GM23338 (cell line): ENCODE results near the gene AFAP1L1. TPM values are rescaled to one million over a fixed set of nuclear protein-coding genes. Genes with fewer than 3 reads are reported as not detected.

Experiments used
- ATAC-seq: fragments of 200-7000 bp; cut with Tn5 transposase; 3 replicates; pipeline ENCODE4 v1.9.1; 2020
- DNase-seq: peaks from one replicate; pipeline ENCODE4 v3.0.0-alpha.2; 2015; ENCODE audit warnings: low spot score
- H2AFZ ChIP-seq: fragments of 200-600 bp; sonication (generic); 2 replicates; pipeline ENCODE4 v1.8.0; 2016; ENCODE audit warnings: antibody characterized with exemption, mild to moderate bottlenecking, moderate library complexity
- H3F3A ChIP-seq: fragments of 200-600 bp; sonication (generic); replicated peaks from 2 replicates; pipeline ENCODE4 v1.8.0; 2017; ENCODE audit warnings: antibody characterized with exemption, mixed run types, low read depth
- H3K27ac ChIP-seq: fragments of 200-600 bp; sonication (generic); 2 replicates; pipeline ENCODE4 v1.6.1; 2016; ENCODE audit warnings: low read depth
- H3K27me3 ChIP-seq: fragments of 200-600 bp; sonication (generic); 2 replicates; pipeline ENCODE4 v1.8.0; 2016; ENCODE audit warnings: mild to moderate bottlenecking, mixed run types, moderate library complexity; ENCODE audit not compliant: insufficient read depth
- H3K36me3 ChIP-seq: fragments of 200-600 bp; sonication (generic); 2 replicates; pipeline ENCODE4 v1.8.0; 2016; ENCODE audit warnings: mild to moderate bottlenecking; ENCODE audit not compliant: insufficient read depth
- H3K4me1 ChIP-seq: fragments of 200-600 bp; sonication (generic); 2 replicates; pipeline ENCODE4 v1.8.0; 2016; ENCODE audit warnings: mild to moderate bottlenecking, moderate library complexity; ENCODE audit not compliant: insufficient read depth
- H3K4me2 ChIP-seq: fragments of 200-600 bp; sonication (generic); 2 replicates; pipeline ENCODE4 v1.7.1; 2017; ENCODE audit warnings: mixed run types
- H3K4me3 ChIP-seq: fragments of 200-600 bp; sonication (generic); 2 replicates; pipeline ENCODE4 v1.6.1; 2016; ENCODE audit warnings: mixed run types
- H3K79me2 ChIP-seq: fragments of 200-600 bp; sonication (generic); replicated peaks from 2 replicates; pipeline ENCODE4 v1.8.0; 2017; ENCODE audit warnings: mild to moderate bottlenecking; ENCODE audit not compliant: insufficient read depth
- H3K9me2 ChIP-seq: fragments of 200-600 bp; sonication (generic); 2 replicates; pipeline ENCODE4 v1.8.0; 2017; ENCODE audit not compliant: insufficient read depth
- H4K20me1 ChIP-seq: fragments of 200-600 bp; sonication (generic); replicated peaks from 2 replicates; pipeline ENCODE4 v1.8.0; 2017; ENCODE audit warnings: mild to moderate bottlenecking; ENCODE audit not compliant: insufficient read depth
- H3K27ac Mint-ChIP-seq: 2 replicates; pipeline ENCODE4 v1.8.0; 2020; ENCODE audit warnings: inconsistent platforms, mild to moderate bottlenecking, moderate library complexity, mixed read lengths
- H3K27me3 Mint-ChIP-seq: 3 replicates; pipeline ENCODE4 v1.8.0; 2022; ENCODE audit warnings: low read depth, mild to moderate bottlenecking, moderate library complexity, mixed read lengths, inconsistent platforms; ENCODE audit not compliant: insufficient read depth, poor library complexity
- H3K36me3 Mint-ChIP-seq: 3 replicates; pipeline ENCODE4 v1.8.0; 2021; ENCODE audit warnings: low read depth, mild to moderate bottlenecking, inconsistent platforms, moderate library complexity, mixed read lengths
- H3K4me1 Mint-ChIP-seq: 3 replicates; pipeline ENCODE4 v1.8.0; 2020; ENCODE audit warnings: mild to moderate bottlenecking, inconsistent platforms, mixed read lengths
- H3K4me3 Mint-ChIP-seq: 3 replicates; pipeline ENCODE4 v1.8.0; 2021; ENCODE audit warnings: moderate library complexity, mild to moderate bottlenecking, inconsistent platforms, mixed read lengths
- H3K9me3 Mint-ChIP-seq: 3 replicates; pipeline ENCODE4 v1.8.0; 2020; ENCODE audit warnings: moderate library complexity, mild to moderate bottlenecking, inconsistent platforms, mixed read lengths
- CREB1 ChIP-seq: fragments of 250-450 bp; sonication (Bioruptor Pico); IDR thresholded peaks from 2 replicates; pipeline ENCODE4 v1.5.0; 2020; ENCODE audit warnings: low read depth, mild to moderate bottlenecking, moderate library complexity
- CTCF ChIP-seq, 2 experiments: fragments of 200-600 bp in 1 of 2; sonication (generic) in 1 of 2; conservative IDR thresholded peaks; 2 replicates each; pipeline versions ENCODE4 v1.5.1 to v1.6.1; 2016 to 2017; ENCODE audit warnings: antibody characterized with exemption in 2 of 2, low read depth in 2 of 2, mild to moderate bottlenecking in 2 of 2, moderate library complexity in 1 of 2
- EZH2 ChIP-seq: fragments of 200-600 bp; sonication (generic); IDR thresholded peaks from one replicate; pipeline ENCODE4 v1.8.0; 2017; ENCODE audit warnings: antibody characterized with exemption, mild to moderate bottlenecking, low read depth; ENCODE audit not compliant: unreplicated experiment
- EZH2phosphoT487 ChIP-seq: fragments of 200-600 bp; sonication (generic); IDR thresholded peaks from one replicate; pipeline ENCODE4 v1.8.1; 2018; ENCODE audit warnings: antibody characterized with exemption; ENCODE audit not compliant: unreplicated experiment
- NANOG ChIP-seq: IDR thresholded peaks from 2 replicates; pipeline ENCODE4 v1.6.1; 2016; ENCODE audit warnings: antibody characterized with exemption, borderline replicate concordance
- POLR2AphosphoS5 ChIP-seq: IDR thresholded peaks from 2 replicates; pipeline ENCODE4 v1.6.1; 2016; ENCODE audit warnings: antibody characterized with exemption, low read depth
- REST ChIP-seq: IDR thresholded peaks from one replicate; pipeline ENCODE4 v1.6.1; 2018; ENCODE audit warnings: antibody characterized with exemption; ENCODE audit not compliant: unreplicated experiment
- STAT1 ChIP-seq: IDR thresholded peaks from one replicate; pipeline ENCODE4 v1.6.1; 2016; ENCODE audit warnings: antibody characterized with exemption; ENCODE audit not compliant: unreplicated experiment
- ZNF331 ChIP-seq: fragments of 250-450 bp; sonication (Bioruptor Pico); IDR thresholded peaks from 2 replicates; pipeline ENCODE4 v1.5.0; 2020; ENCODE audit warnings: low read depth, mild to moderate bottlenecking, moderate library complexity
- ZNF462 ChIP-seq: fragments of 250-450 bp; sonication (Bioruptor Pico); IDR thresholded peaks from 2 replicates; pipeline ENCODE4 v1.5.0; 2020; ENCODE audit warnings: mild to moderate bottlenecking, moderate library complexity
- polyA plus RNA-seq: library from polyadenylated mRNA; unstranded; fragments of >200 nt; fragmentation: Nextera tagmentation; extraction: Ambion mirVana; gene quantifications from 2 replicates; pipeline ENCODE4 v1.2.1, GENCODE V29; 2016
- total RNA-seq: library from RNA; depleted of rRNA; stranded (reverse); fragments of >200 nt; shearing (Covaris generic); gene quantifications from 2 replicates; pipeline ENCODE4 v1.2.3, GENCODE V29; 2014

Gene AFAP1L1
- total and polyA plus RNA-seq, 2 experiments from 2014 or later, result 3.2 to 5.7 TPM

- peaks cover 12% of the 10 kb centered on the region; the same call in 2 of the 3 replicates for H3K4me1 Mint-ChIP-seq
- H2AFZ ChIP-seq, result no peak overlapping the region
- H3K9me3 Mint-ChIP-seq, result no peaks in the 10 kb centered on the region
- H3F3A ChIP-seq, result no peaks in the 10 kb centered on the region
- H3K27ac ChIP-seq, result no peak overlapping the region
- DNase-seq (no peak), ATAC-seq (no peak)
- no peaks in the 10 kb centered on the region; the same call in 2 of the 3 replicates for H3K36me3 Mint-ChIP-seq
- H4K20me1 ChIP-seq, result no peaks in the 10 kb centered on the region; the same call in 1 of the 2 replicates
- no peak overlapping the region for H3K4me2 ChIP-seq
- H3K9me2 ChIP-seq, result no peaks in the 10 kb centered on the region; the same call in 1 of the 2 replicates
- no peaks in the 10 kb centered on the region for H3K36me3 ChIP-seq
- H3K4me3 Mint-ChIP-seq, result no peak overlapping the region
- peaks cover 3% of the 10 kb centered on the region; the same call in 1 of the 2 replicates for H3K4me1 ChIP-seq
- no peaks in the 10 kb centered on the region for H3K79me2 ChIP-seq
- peaks cover 2% of the 10 kb centered on the region for H3K27me3 Mint-ChIP-seq
- H3K27me3 ChIP-seq, result no peaks in the 10 kb centered on the region
- no peak for TF ChIP-seq POLR2AphosphoS5
- TF ChIP-seq ZNF462, result no peak
- no peak for TF ChIP-seq NANOG
- no peak for TF ChIP-seq ZNF331 (CRISPR knock-in tag)
- no peak for TF ChIP-seq EZH2
- no peak for TF ChIP-seq CTCF (conservative IDR thresholded peaks at IDR 0.05; ENCODE audit: low read depth in 2 of 2)
- TF ChIP-seq CREB1, result no peak
- no peak for TF ChIP-seq REST
- TF ChIP-seq EZH2phosphoT487, result no peak
- no peak for TF ChIP-seq STAT1
- H3K4me3 ChIP-seq, result no peak overlapping the region
- no peak overlapping the region for H3K27ac Mint-ChIP-seq
Measured at GRCh38 chr5:149374303-149374702, 102.6 kb downstream of the AFAP1L1 start.
